ENCODE measurements around the gene MRPL52. TPM values are rescaled to one million over a fixed set of nuclear protein-coding genes. Genes with fewer than 3 reads are reported as not detected.

Gene MRPL52
- total and polyA plus RNA-seq, 2 donors (not counting 3 experiments of a cell fraction or from before 2014, with no cell fraction given), result 81.1 to 174 TPM

- POLR2A ChIA-PET, result interaction anchor here (1.0 kb wide), 1 partner anchor 30 kb away, joined by 5 read pairs; no protein-coding TSS in a partner anchor
Measured at GRCh38 chr14:22852599-22852939, 22.9 kb downstream of the MRPL52 start.

GRCh38 chr14:22852940-22853767 lies 23.5 kb downstream of the MRPL52 start:
- intact Hi-C loops (cut with micrococcal nuclease), result loop anchor here (1.0 to 10.0 kb wide), 11 partner anchors 19 to 466 kb away; partner anchors contain the start of gene OXA1L

More at GRCh38 chr14:22852599-22852939, 22.9 kb downstream of the MRPL52 start:
- no TSS peak for BruUV-seq (replicated peaks)
- CTCF ChIA-PET, result interaction anchor here (0.7 to 10.2 kb wide), 27 partner anchors 10 to 463 kb away, joined by 3 to 313 read pairs (median 4); partner anchors contain the start of genes LRP10, MMP14, MRPL52 and OXA1L
- H3K9me1 ChIP-seq (replicated peaks; ENCODE audit: control insufficient read depth, extremely low read depth, insufficient read depth, low read length), result no peaks in the 10 kb centered on the region
- no peaks in the 10 kb centered on the region for H3K79me2 ChIP-seq (ENCODE audit: control insufficient read depth, insufficient read depth, low read length)
- no peaks in the 10 kb centered on the region for H4K20me1 ChIP-seq (replicated peaks; ENCODE audit: control insufficient read depth, extremely low read depth, insufficient read depth, low read length)
- peaks cover 55% of the 10 kb centered on the region for H3K4me1 ChIP-seq (ENCODE audit: control insufficient read depth, extremely low read depth, insufficient read depth, low read length)
- no peak overlapping the region for H3K4me3 ChIP-seq (replicated peaks in 1 of 3; ENCODE audit: insufficient read depth in 1 of 3, low read depth in 1 of 3, low read length in 3 of 3)
- no peak for TF ChIP-seq GATA2 (IDR thresholded peaks at IDR 0.05; ENCODE audit: insufficient read depth, insufficient read length, low read depth, low read length)
- no peak for TF ChIP-seq MYC (IDR thresholded peaks at IDR 0.05; ENCODE audit: low read depth, low read length)
- H3K27ac ChIP-seq (ENCODE audit: insufficient read depth, low read depth, low read length), result peak overlapping the region; percentile 98
- dilution Hi-C loops (cut with MboI; ENCODE audit: extremely low pct_ligation_motif_present, low sequenced_read_pairs) (no loop called here), intact Hi-C loops (cut with micrococcal nuclease) (loop anchor here (2.0 to 10.0 kb wide), 2 partner anchors 86 to 378 kb away; partner anchors contain the start of gene OXA1L)
- H3K9ac ChIP-seq (replicated peaks; ENCODE audit: extremely low read depth, insufficient read depth, low read length), result peak overlapping the region; percentile 84
- no peaks in the 10 kb centered on the region for H3K36me3 ChIP-seq (ENCODE audit: control insufficient read depth in 2 of 2, extremely low read depth in 1 of 2, insufficient read depth in 2 of 2, low read length in 2 of 2)
- DNase-seq (ENCODE audit: low read depth, low spot score) (no peak), FAIRE-seq (no peak)
- H3K27me3 ChIP-seq (ENCODE audit: control insufficient read depth in 2 of 2, insufficient read depth in 2 of 2, low read length in 2 of 2), result no peaks in the 10 kb centered on the region
- H3K9me3 ChIP-seq (replicated peaks; ENCODE audit: control insufficient read depth, insufficient read depth, low read length), result no peaks in the 10 kb centered on the region
- H3K4me2 ChIP-seq (ENCODE audit: insufficient read depth, low read length), result no peak overlapping the region
- H2AFZ ChIP-seq (ENCODE audit: low read depth, low read length), result no peak overlapping the region

More at GRCh38 chr14:22852940-22853767, 23.5 kb downstream of the MRPL52 start:
- TF ChIP-seq CTCF (IDR thresholded peaks at IDR 0.05; ENCODE audit: extremely low read depth in 1 of 2, insufficient read depth in 1 of 2, low read depth in 1 of 2, low read length in 2 of 2) (peak; percentile 85 to 93), MAX (IDR thresholded peaks at IDR 0.05; ENCODE audit: insufficient read depth, insufficient read length) (no peak), POLR2AphosphoS5 (IDR thresholded peaks at IDR 0.05; ENCODE audit: insufficient read depth, low read depth, low read length) (no peak), GATA2 (IDR thresholded peaks at IDR 0.05; ENCODE audit: insufficient read depth, insufficient read length, low read depth, low read length) (no peak), FOS (IDR thresholded peaks at IDR 0.05; ENCODE audit: borderline replicate concordance, insufficient read depth, low read length) (no peak), MYC (IDR thresholded peaks at IDR 0.05; ENCODE audit: low read depth, low read length) (peak; percentile 46), JUN (IDR thresholded peaks at IDR 0.05; ENCODE audit: borderline replicate concordance, insufficient read depth, insufficient read length, low read depth) (no peak), EZH2 (IDR thresholded peaks at IDR 0.05; ENCODE audit: borderline replicate concordance, low read depth, low read length, severe bottlenecking) (no peak), POLR2A (IDR thresholded peaks at IDR 0.05; ENCODE audit: low read depth, low read length) (no peak)
- peak; percentile 95 for FAIRE-seq
- peak overlapping the region; percentile 79 for H3K9ac ChIP-seq (replicated peaks; ENCODE audit: extremely low read depth, insufficient read depth, low read length)
- H3K9me1 ChIP-seq (replicated peaks; ENCODE audit: control insufficient read depth, extremely low read depth, insufficient read depth, low read length), result no peaks in the 10 kb centered on the region
- peak overlapping the region; percentile 87 for H3K4me2 ChIP-seq (ENCODE audit: insufficient read depth, low read length)
- peaks cover 49% of the 10 kb centered on the region for H3K4me1 ChIP-seq (ENCODE audit: control insufficient read depth, extremely low read depth, insufficient read depth, low read length)
- no TSS peak for BruUV-seq (replicated peaks)
- peak; percentile 85 for DNase-seq (ENCODE audit: low read depth, low spot score)
- H3K27me3 ChIP-seq (ENCODE audit: control insufficient read depth in 2 of 2, insufficient read depth in 2 of 2, low read length in 2 of 2), result no peaks in the 10 kb centered on the region
- peak overlapping the region; percentile 93 for H2AFZ ChIP-seq (ENCODE audit: low read depth, low read length)
- CTCF ChIA-PET, result interaction anchor here (0.7 to 10.2 kb wide), 28 partner anchors 10 to 464 kb away, joined by 3 to 313 read pairs (median 4); partner anchors contain the start of genes LRP10, MMP14, MRPL52 and OXA1L
- no peaks in the 10 kb centered on the region for H3K36me3 ChIP-seq (ENCODE audit: control insufficient read depth in 2 of 2, extremely low read depth in 1 of 2, insufficient read depth in 2 of 2, low read length in 2 of 2)
- H3K27ac ChIP-seq (ENCODE audit: insufficient read depth, low read depth, low read length), result peak overlapping the region; percentile 98
- H4K20me1 ChIP-seq (replicated peaks; ENCODE audit: control insufficient read depth, extremely low read depth, insufficient read depth, low read length), result no peaks in the 10 kb centered on the region
- no peaks in the 10 kb centered on the region for H3K9me3 ChIP-seq (replicated peaks; ENCODE audit: control insufficient read depth, insufficient read depth, low read length)
- dilution Hi-C loops (cut with MboI; ENCODE audit: extremely low pct_ligation_motif_present, low sequenced_read_pairs), result no loop called here
- H3K79me2 ChIP-seq (ENCODE audit: control insufficient read depth, insufficient read depth, low read length), result no peaks in the 10 kb centered on the region
- peak overlapping the region in 2 of 3 experiments; percentile 32 to 52 for H3K4me3 ChIP-seq (replicated peaks in 1 of 3; ENCODE audit: insufficient read depth in 1 of 3, low read depth in 1 of 3, low read length in 3 of 3)
- POLR2A ChIA-PET, result interaction anchor here (0.9 to 1.0 kb wide), 2 partner anchors 30 to 31 kb away, joined by 5 read pairs; no protein-coding TSS in a partner anchor
